HG03457 (cell line): ENCODE measurements around the gene NHP2.
"Not testable (repeated sequence)": the region's sequence is repeated elsewhere in the genome, so short reads cannot be mapped to it uniquely, and the experiment has no call there.

Experiments used
- ATAC-seq: cut with Tn5 transposase; IDR thresholded peaks from one replicate; pipeline ENCODE4 v1.9.1; 2021; ENCODE audit warnings: moderate number of reproducible peaks; ENCODE audit not compliant: unreplicated experiment

Gene NHP2

GRCh38 chr5:178131446-178131996, 22.2 kb downstream of the NHP2 start:
- no peak for ATAC-seq

- ATAC-seq: peak; percentile 72
Measured at GRCh38 chr5:178130576-178131445, 22.9 kb downstream of the NHP2 start, which contains the start of gene RMND5B. TSS of gene RMND5B (plus strand) at chr5:178131014. CDS start at chr5:178138120, 7,106 bp downstream.

- not testable (repeated sequence) for ATAC-seq
Measured at GRCh38 chr5:178130234-178130575, 23.5 kb downstream of the NHP2 start.

- ATAC-seq: no peak
Measured at GRCh38 chr5:178129296-178129695, 24.4 kb downstream of the NHP2 start.

GRCh38 chr5:178127300-178128009, 26.2 kb downstream of the NHP2 start:
- ATAC-seq: not testable (repeated sequence)

- ATAC-seq: no peak
Measured at GRCh38 chr5:178126556-178126955, 27.1 kb downstream of the NHP2 start.

GRCh38 chr5:178125253-178125906, 28.3 kb downstream of the NHP2 start:
- no peak for ATAC-seq

GRCh38 chr5:178123966-178124925, 29.4 kb downstream of the NHP2 start:
- no peak for ATAC-seq

GRCh38 chr5:178123094-178123965, 30.4 kb downstream of the NHP2 start:
- no peak for ATAC-seq

- ATAC-seq: no peak
Measured at GRCh38 chr5:178122346-178122745, 31.3 kb downstream of the NHP2 start.

GRCh38 chr5:178121391-178122276, 32.1 kb downstream of the NHP2 start:
- ATAC-seq: no peak

- peak; percentile 84 for ATAC-seq
Measured at GRCh38 chr5:178120607-178121357, 32.9 kb downstream of the NHP2 start.

- ATAC-seq: no peak
Measured at GRCh38 chr5:178119915-178120606, 33.6 kb downstream of the NHP2 start.

GRCh38 chr5:178117923-178118701, 35.6 kb downstream of the NHP2 start:
- ATAC-seq: no peak

- peak; percentile 27 for ATAC-seq
Measured at GRCh38 chr5:178116143-178116885, 37.4 kb downstream of the NHP2 start.

GRCh38 chr5:178115814-178116142, 37.9 kb downstream of the NHP2 start:
- ATAC-seq: no peak
